Endothelial cell of umbilical vein (primary cell): ENCODE data around the gene MATN4.

ENCODE experiments used
- CTCF ChIP-seq, 2 donors: IDR thresholded peaks; 1 replicate in 1 of 2; 2 replicates in 1 of 2; pipeline ENCODE4 v1.5.1; 2011; ENCODE audit warnings: low read length in 2 of 2, mild to moderate bottlenecking in 2 of 2, moderate library complexity in 2 of 2, control low read depth in 1 of 2, inconsistent platforms in 1 of 2, low read depth in 1 of 2; ENCODE audit not compliant: insufficient read depth in 1 of 2; ENCODE audit errors: extremely low read depth in 1 of 2
- EZH2 ChIP-seq: IDR thresholded peaks from 2 replicates; pipeline ENCODE4 v1.6.1; 2012; ENCODE audit warnings: borderline replicate concordance, low read depth, mild to moderate bottlenecking, moderate library complexity, low read length, inconsistent platforms; ENCODE audit not compliant: severe bottlenecking
- FOS ChIP-seq: IDR thresholded peaks from 2 replicates; pipeline ENCODE4 v1.6.1; 2011; ENCODE audit warnings: mild to moderate bottlenecking, low read length, moderate library complexity, borderline replicate concordance; ENCODE audit not compliant: insufficient read depth
- JUN ChIP-seq: IDR thresholded peaks from 2 replicates; pipeline ENCODE4 v1.6.1; 2011; ENCODE audit warnings: borderline replicate concordance, low read depth; ENCODE audit not compliant: insufficient read length, insufficient read depth
- MAX ChIP-seq: IDR thresholded peaks from 2 replicates; pipeline ENCODE4 v1.6.1; 2011; ENCODE audit not compliant: insufficient read depth, insufficient read length
- MYC ChIP-seq: IDR thresholded peaks from one replicate; pipeline ENCODE4 v1.6.1; 2011; ENCODE audit warnings: mild to moderate bottlenecking, low read depth, low read length
- POLR2A ChIP-seq: IDR thresholded peaks from 2 replicates; pipeline ENCODE4 v1.6.1; 2012; ENCODE audit warnings: low read depth, mild to moderate bottlenecking, control low read depth, low read length
- POLR2AphosphoS5 ChIP-seq: IDR thresholded peaks from 2 replicates; pipeline ENCODE4 v1.6.1; 2012; ENCODE audit warnings: low read depth, mild to moderate bottlenecking, control low read depth, low read length, moderate library complexity; ENCODE audit not compliant: insufficient read depth

- TF ChIP-seq CTCF (IDR thresholded peaks at IDR 0.05; ENCODE audit: extremely low read depth in 1 of 2, insufficient read depth in 1 of 2, low read depth in 1 of 2, low read length in 2 of 2) (no peak), MAX (no peak), EZH2 (no peak), JUN (no peak), POLR2A (no peak), POLR2AphosphoS5 (no peak), FOS (no peak), MYC (no peak)
Measured at GRCh38 chr20:45294659-45295058, 13.4 kb downstream of the MATN4 start.
